ENCODE measurements around the gene BLTP3B. TPM values are rescaled to one million over a fixed set of nuclear protein-coding genes. Genes with fewer than 3 reads are reported as not detected.

BLTP3B gene
- total RNA-seq, 2 donors from 2014 or later, result 20.2 to 23.8 TPM

GRCh38 chr12:100127766-100128511 lies 14.7 kb downstream of the BLTP3B start:
- Histone ChIP-seq H3K36me3 (no peaks in the 10 kb centered on the region), H3K4me3 (no peak overlapping the region), H3K9me3 (no peaks in the 10 kb centered on the region), H3K27me3 (no peaks in the 10 kb centered on the region), H3K4me1 (no peaks in the 10 kb centered on the region), H3K27ac (no peak overlapping the region), H3K9ac (ENCODE audit: low read depth in 2 of 2, low read length in 2 of 2) (no peak overlapping the region)
- DNase-seq, result no peak
- intact Hi-C loops (cut with DNase I), result no loop called here
- TF ChIP-seq CTCF (IDR thresholded peaks at IDR 0.05), result no peak

- no peak for TF ChIP-seq CTCF (IDR thresholded peaks at IDR 0.05)
Measured at GRCh38 chr12:100123316-100124095, 19.2 kb downstream of the BLTP3B start.

GRCh38 chr12:100120355-100120754 lies 22.3 kb downstream of the BLTP3B start:
- no peak overlapping the region for H3K9ac ChIP-seq (ENCODE audit: low read depth in 2 of 2, low read length in 2 of 2)
- H3K27ac ChIP-seq, result no peak overlapping the region
- no peaks in the 10 kb centered on the region for H3K36me3 ChIP-seq
- no peak overlapping the region for H3K4me3 ChIP-seq
- intact Hi-C loops (cut with DNase I), result no loop called here
- no peaks in the 10 kb centered on the region for H3K27me3 ChIP-seq
- no peaks in the 10 kb centered on the region for H3K9me3 ChIP-seq
- DNase-seq, result no peak
- H3K4me1 ChIP-seq, result no peaks in the 10 kb centered on the region
- no peak for TF ChIP-seq CTCF (IDR thresholded peaks at IDR 0.05)

More at GRCh38 chr12:100123316-100124095, 19.2 kb downstream of the BLTP3B start:
- Histone ChIP-seq H3K9me3 (no peaks in the 10 kb centered on the region), H3K9ac (ENCODE audit: low read depth in 2 of 2, low read length in 2 of 2) (no peak overlapping the region), H3K4me3 (no peak overlapping the region), H3K27me3 (no peaks in the 10 kb centered on the region), H3K27ac (no peak overlapping the region), H3K36me3 (no peaks in the 10 kb centered on the region), H3K4me1 (no peaks in the 10 kb centered on the region)
- intact Hi-C loops (cut with DNase I), result no loop called here
- no peak for DNase-seq

- H3K27ac ChIP-seq, result no peak overlapping the region
- no peaks in the 10 kb centered on the region for H3K9me3 ChIP-seq
- intact Hi-C loops (cut with DNase I), result no loop called here
- TF ChIP-seq CTCF (IDR thresholded peaks at IDR 0.05), result no peak
- H3K27me3 ChIP-seq, result no peaks in the 10 kb centered on the region
- H3K4me1 ChIP-seq, result no peaks in the 10 kb centered on the region
- H3K4me3 ChIP-seq, result no peak overlapping the region
- no peaks in the 10 kb centered on the region for H3K36me3 ChIP-seq
- no peak overlapping the region for H3K9ac ChIP-seq (ENCODE audit: low read depth in 2 of 2, low read length in 2 of 2)
- no peak for DNase-seq
Measured at GRCh38 chr12:100115291-100115690, 27.4 kb downstream of the BLTP3B start.

- H3K9me3 ChIP-seq, result no peaks in the 10 kb centered on the region
- no peak overlapping the region for H3K4me3 ChIP-seq
- H3K27ac ChIP-seq, result no peak overlapping the region
- H3K27me3 ChIP-seq, result no peaks in the 10 kb centered on the region
- H3K4me1 ChIP-seq, result no peaks in the 10 kb centered on the region
- intact Hi-C loops (cut with DNase I), result no loop called here
- no peaks in the 10 kb centered on the region for H3K36me3 ChIP-seq
- TF ChIP-seq CTCF (IDR thresholded peaks at IDR 0.05), result no peak
- no peak overlapping the region for H3K9ac ChIP-seq (ENCODE audit: low read depth in 2 of 2, low read length in 2 of 2)
- no peak for DNase-seq
Measured at GRCh38 chr12:100114574-100114973, 28.1 kb downstream of the BLTP3B start.

Data from colonic mucosa (tissue), 4 donors.